BLaER1 treated with 17β-estradiol and CSF1 and Interleukin-3, amounts not matched to agents 10 nM and 100 nM (cell line): ENCODE measurements around the gene RBM4.

ENCODE experiments used
- H3K27ac ChIP-seq, 11 experiments: shearing (Covaris generic); formaldehyde crosslinking; 2 replicates each; pipeline ENCODE4 v1.8.1; 2022
- H3K27me3 ChIP-seq, 11 experiments: shearing (Covaris generic); formaldehyde crosslinking; 2 replicates each; pipeline ENCODE4 v1.8.1; 2022
- H3K36me3 ChIP-seq, 11 experiments: shearing (Covaris generic); formaldehyde crosslinking; 2 replicates each; pipeline ENCODE4 v1.8.1; 2022
- H3K4me1 ChIP-seq, 10 experiments: shearing (Covaris generic); formaldehyde crosslinking; 2 replicates each; pipeline ENCODE4 v1.8.1; 2022
- H3K4me2 ChIP-seq, 11 experiments: shearing (Covaris generic); formaldehyde crosslinking; 2 replicates each; pipeline ENCODE4 v1.8.1; 2022
- H3K4me3 ChIP-seq, 10 experiments: shearing (Covaris generic); formaldehyde crosslinking; 2 replicates each; pipeline ENCODE4 v1.8.1; 2022
- H3K9ac ChIP-seq, 11 experiments: shearing (Covaris generic); formaldehyde crosslinking; 2 replicates each; pipeline ENCODE4 v1.8.1; 2022
- H3K9me3 ChIP-seq, 11 experiments: shearing (Covaris generic); formaldehyde crosslinking; replicated peaks in 1 of 11; 2 replicates each; pipeline ENCODE4 v1.8.1; 2022
- H4K20me1 ChIP-seq, 11 experiments: shearing (Covaris generic); formaldehyde crosslinking; 2 replicates each; pipeline ENCODE4 v1.8.1; 2022
- Cebpa-rat ChIP-seq, 11 experiments: shearing (Covaris generic); IDR thresholded peaks; 2 replicates each; pipeline ENCODE4 v1.8.1; 2022

The RBM4 gene

GRCh38 chr11:66693356-66694055 is 55.0 kb downstream of the RBM4 start:
- peak overlapping the region in 1 of 11 experiments; percentile 7; a peak in 3 of 22 replicates for H3K9ac ChIP-seq
- H3K27me3 ChIP-seq: no peaks in the 10 kb centered on the region
- TF ChIP-seq Cebpa-rat (IDR thresholded peaks at IDR 0.05): no peak
- H3K27ac ChIP-seq: no peak overlapping the region
- H3K36me3 ChIP-seq: peaks cover 0 to 98% (median 93%) of the 10 kb centered on the region in 11 experiments; a peak in 16 of 22 replicates
- H3K4me2 ChIP-seq: no peak overlapping the region
- no peaks in the 10 kb centered on the region for H3K9me3 ChIP-seq
- no peak overlapping the region for H3K4me3 ChIP-seq
- peaks cover 0 to 19% (median 0%) of the 10 kb centered on the region in 11 experiments; a peak in 2 of 22 replicates for H4K20me1 ChIP-seq
- H3K4me1 ChIP-seq: no peaks in the 10 kb centered on the region

- Histone ChIP-seq H3K27ac (no peak overlapping the region), H3K27me3 (no peaks in the 10 kb centered on the region), H4K20me1 (peaks cover 0 to 16% (median 0%) of the 10 kb centered on the region in 11 experiments; a peak in 2 of 22 replicates), H3K4me3 (no peak overlapping the region), H3K9me3 (no peaks in the 10 kb centered on the region), H3K4me2 (no peak overlapping the region), H3K9ac (peak overlapping the region in 1 of 11 experiments; percentile 10; a peak in 1 of 22 replicates), H3K36me3 (peaks cover 0 to 98% (median 93%) of the 10 kb centered on the region in 11 experiments; a peak in 16 of 22 replicates), H3K4me1 (no peaks in the 10 kb centered on the region)
- TF ChIP-seq Cebpa-rat (IDR thresholded peaks at IDR 0.05): no peak
These were observed 55.5 kb downstream of the RBM4 start for GRCh38 chr11:66694056-66694410.

DNA sequence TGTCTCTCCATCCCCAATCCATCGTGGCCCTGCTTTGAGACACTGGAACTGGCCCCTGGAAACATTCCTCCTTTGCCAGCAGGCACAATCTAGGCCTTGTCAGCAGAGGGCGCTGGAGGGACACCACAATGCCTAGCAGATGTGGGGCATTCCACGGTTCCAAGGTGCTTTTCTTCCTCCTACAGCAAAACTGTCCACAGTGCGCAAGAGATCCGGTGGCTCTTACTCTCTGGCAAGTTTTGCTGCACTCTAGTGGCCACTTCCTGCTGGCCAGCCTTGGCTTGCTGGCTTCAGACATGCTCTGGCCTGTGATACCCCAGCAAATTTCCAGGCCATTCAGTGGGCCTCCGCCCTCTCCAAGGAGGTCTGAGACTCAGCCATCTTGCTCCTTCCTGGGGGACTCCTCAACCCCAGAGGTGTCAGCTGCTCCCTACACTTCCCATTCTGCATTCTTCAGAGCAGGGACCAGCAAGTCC is 56.3 kb downstream of the RBM4 start:
- no peak for TF ChIP-seq Cebpa-rat (IDR thresholded peaks at IDR 0.05)
- no peak overlapping the region; a peak in 1 of 22 replicates for H3K9ac ChIP-seq
- no peak overlapping the region for H3K4me2 ChIP-seq

More for the DNA sequence above, 56.3 kb downstream of the RBM4 start:
- Histone ChIP-seq H3K36me3 (peaks cover 4 to 98% (median 93%) of the 10 kb centered on the region in 11 experiments; a peak in 18 of 22 replicates), H3K27me3 (no peaks in the 10 kb centered on the region), H3K4me1 (no peaks in the 10 kb centered on the region), H3K4me3 (no peak overlapping the region), H4K20me1 (peaks cover 0 to 18% (median 0%) of the 10 kb centered on the region in 11 experiments; a peak in 2 of 22 replicates), H3K27ac (no peak overlapping the region), H3K9me3 (peaks cover 0 to 4% (median 0%) of the 10 kb centered on the region in 11 experiments; a peak in 2 of 22 replicates)
